Effector CD8-positive, alpha-beta T cell (primary cell): Measurements from ENCODE around the gene CCDC13.

Experiments
- DNase-seq: peaks from one replicate; lab custom pipeline; 2025; lab: John Stamatoyannopoulos, UW

The CCDC13 gene

GRCh38 chr3:42752441-42752840 lies 20.6 kb downstream of the CCDC13 start:
- DNase-seq: no peak

- no peak for DNase-seq
These were observed 21.4 kb downstream of the CCDC13 start for GRCh38 chr3:42751609-42752008.

GRCh38 chr3:42750834-42751233 lies 22.2 kb downstream of the CCDC13 start:
- DNase-seq: no peak

GRCh38 chr3:42749753-42750231 lies 23.3 kb downstream of the CCDC13 start:
- DNase-seq: no peak

- DNase-seq: no peak
These were observed 23.9 kb downstream of the CCDC13 start for GRCh38 chr3:42749025-42749752.

GRCh38 chr3:42747581-42747980 lies 25.5 kb downstream of the CCDC13 start:
- DNase-seq: no peak

GRCh38 chr3:42746455-42747450 lies 26.3 kb downstream of the CCDC13 start:
- no peak for DNase-seq

- no peak for DNase-seq
These were observed 27.1 kb downstream of the CCDC13 start for GRCh38 chr3:42745776-42746454.

GRCh38 chr3:42745291-42745745 lies 27.7 kb downstream of the CCDC13 start:
- no peak for DNase-seq

GRCh38 chr3:42743204-42743995 lies 29.7 kb downstream of the CCDC13 start:
- no peak for DNase-seq

- DNase-seq: no peak
These were observed 30.4 kb downstream of the CCDC13 start for GRCh38 chr3:42742688-42743087.

- DNase-seq: no peak
These were observed 30.8 kb downstream of the CCDC13 start for GRCh38 chr3:42742259-42742658.

- DNase-seq: no peak
These were observed 31.3 kb downstream of the CCDC13 start for GRCh38 chr3:42741796-42742195.

- no peak for DNase-seq
These were observed 33.5 kb downstream of the CCDC13 start for GRCh38 chr3:42739401-42740158.

- no peak for DNase-seq
These were observed 36.5 kb downstream of the CCDC13 start for GRCh38 chr3:42736531-42736930.

- DNase-seq: no peak
These were observed 37.0 kb downstream of the CCDC13 start for GRCh38 chr3:42736081-42736480.

GRCh38 chr3:42735615-42736014 lies 37.4 kb downstream of the CCDC13 start:
- no peak for DNase-seq

GRCh38 chr3:42735019-42735418 lies 38.0 kb downstream of the CCDC13 start:
- DNase-seq: no peak

GRCh38 chr3:42734263-42734860 lies 38.7 kb downstream of the CCDC13 start:
- no peak for DNase-seq
